ENCODE data around the gene SHB. TPM values are rescaled to one million over a fixed set of nuclear protein-coding genes. Genes with fewer than 3 reads are reported as not detected.

SHB gene
- total and polyA plus RNA-seq, 11 donors, result 7.8 to 31.4 (median 21.4) TPM

DNA sequence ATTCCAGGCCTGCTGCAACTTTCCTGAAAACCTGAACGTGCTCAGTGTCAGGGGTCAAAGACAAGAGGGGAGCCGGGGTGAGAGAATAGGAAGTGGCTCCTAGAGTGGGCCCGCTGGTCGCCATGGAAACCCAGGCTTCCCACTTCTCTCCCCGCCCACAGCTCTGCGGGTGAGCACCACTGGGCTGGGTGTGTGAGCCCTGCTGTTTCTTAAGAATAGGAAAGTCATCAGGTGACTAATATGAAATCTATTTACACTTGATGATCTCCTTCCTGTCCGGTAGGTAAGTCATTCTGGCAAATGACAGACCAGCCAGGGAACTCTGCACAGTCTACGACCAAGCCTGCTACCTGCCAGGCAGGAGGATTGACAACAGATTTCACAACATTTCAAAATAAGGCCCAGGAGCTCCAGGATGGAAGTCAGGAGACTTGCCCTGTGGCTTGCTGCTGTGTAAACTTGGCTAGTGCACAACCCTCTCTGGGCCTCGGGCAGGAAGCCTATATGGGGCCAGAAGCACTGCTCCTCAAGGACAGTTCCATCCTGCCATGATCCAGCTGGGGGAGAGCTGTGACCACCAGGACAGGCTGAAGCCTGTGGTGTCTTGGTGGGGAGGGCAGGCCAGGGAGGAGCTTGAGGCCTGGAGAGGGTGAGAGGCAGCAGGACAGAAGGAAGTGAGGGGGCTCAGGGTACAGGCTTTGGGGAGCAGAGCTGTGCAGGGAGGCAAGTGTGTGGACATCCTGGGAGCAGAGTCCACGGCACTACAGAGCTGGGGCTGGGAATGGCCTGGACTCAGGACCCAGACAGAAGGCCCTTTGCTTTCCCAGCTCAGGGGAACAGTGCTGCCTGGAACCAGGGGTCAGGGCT lies 60.6 kb downstream of the SHB start:
- Histone ChIP-seq H3K36me3 (peaks cover 0 to 6% (median 0%) of the 10 kb centered on the region in 9 donors), H3K27me3 (no peaks in the 10 kb centered on the region), H3K27ac (peak overlapping the region in 5 of 12 donors; percentile 1 to 72 (median 34)), H3K4me1 (peaks cover 0 to 57% (median 35%) of the 10 kb centered on the region in 12 donors), H3K4me3 (no peak overlapping the region), H3K9me3 (no peaks in the 10 kb centered on the region)
- ATAC-seq, result peak in 3 of 4 donors; percentile 33 to 54 (median 49)
- peak in 1 of 5 donors; percentile 72 for DNase-seq
- 47 to 69% (median 61%) methylated on average over 9 to 10 of the region's 10 CpGs for WGBS, 4 donors
- TF ChIP-seq, protein P1, sequence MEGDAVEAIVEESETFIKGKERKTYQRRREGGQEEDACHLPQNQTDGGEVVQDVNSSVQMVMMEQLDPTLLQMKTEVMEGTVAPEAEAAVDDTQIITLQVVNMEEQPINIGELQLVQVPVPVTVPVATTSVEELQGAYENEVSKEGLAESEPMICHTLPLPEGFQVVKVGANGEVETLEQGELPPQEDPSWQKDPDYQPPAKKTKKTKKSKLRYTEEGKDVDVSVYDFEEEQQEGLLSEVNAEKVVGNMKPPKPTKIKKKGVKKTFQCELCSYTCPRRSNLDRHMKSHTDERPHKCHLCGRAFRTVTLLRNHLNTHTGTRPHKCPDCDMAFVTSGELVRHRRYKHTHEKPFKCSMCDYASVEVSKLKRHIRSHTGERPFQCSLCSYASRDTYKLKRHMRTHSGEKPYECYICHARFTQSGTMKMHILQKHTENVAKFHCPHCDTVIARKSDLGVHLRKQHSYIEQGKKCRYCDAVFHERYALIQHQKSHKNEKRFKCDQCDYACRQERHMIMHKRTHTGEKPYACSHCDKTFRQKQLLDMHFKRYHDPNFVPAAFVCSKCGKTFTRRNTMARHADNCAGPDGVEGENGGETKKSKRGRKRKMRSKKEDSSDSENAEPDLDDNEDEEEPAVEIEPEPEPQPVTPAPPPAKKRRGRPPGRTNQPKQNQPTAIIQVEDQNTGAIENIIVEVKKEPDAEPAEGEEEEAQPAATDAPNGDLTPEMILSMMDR (IDR thresholded peaks at IDR 0.05), result no peak
- TF ChIP-seq POLR2A (IDR thresholded peaks at IDR 0.05), result no peak
- intact Hi-C loops (cut with DNase I), result loop anchor here in 4 of 10 donors (5.0 kb wide), 4 partner anchors 41 to 154 kb away; no protein-coding TSS in a partner anchor

DNA sequence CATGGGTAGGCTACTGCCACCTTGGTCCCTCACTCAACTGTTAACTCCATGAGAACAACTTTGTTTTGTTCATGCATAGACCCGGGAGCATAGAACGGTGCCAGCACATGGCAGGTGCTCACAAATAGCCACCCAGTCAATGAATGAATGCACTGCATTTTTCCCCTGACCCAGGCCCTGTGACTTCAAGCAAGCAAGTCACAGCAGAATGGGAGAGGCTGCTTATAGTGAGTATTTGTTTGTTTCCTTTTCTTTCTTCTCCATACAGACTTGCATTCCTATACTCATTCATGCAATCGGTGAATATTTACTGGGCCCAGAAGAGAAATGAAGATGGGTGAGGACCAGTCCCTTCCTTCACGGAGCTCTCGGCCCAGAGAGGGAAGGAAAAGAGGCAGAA lies 62.0 kb downstream of the SHB start:
- WGBS, 4 donors, result 91 to 95% (median 94%) methylated on average over 5 of the region's 5 CpGs
- no peaks in the 10 kb centered on the region for H3K9me3 ChIP-seq
- ATAC-seq (no peak), DNase-seq (no peak)
- intact Hi-C loops (cut with DNase I), result loop anchor here in 4 of 10 donors (5.0 kb wide), 4 partner anchors 40 to 155 kb away; no protein-coding TSS in a partner anchor
- TF ChIP-seq, protein P1 (IDR thresholded peaks at IDR 0.05), result no peak
- TF ChIP-seq POLR2A (IDR thresholded peaks at IDR 0.05), result no peak
- H3K4me1 ChIP-seq, result peaks cover 0 to 65% (median 35%) of the 10 kb centered on the region in 12 donors
- H3K36me3 ChIP-seq, result no peaks in the 10 kb centered on the region
- H3K27me3 ChIP-seq, result no peaks in the 10 kb centered on the region
- no peak overlapping the region for H3K4me3 ChIP-seq
- H3K27ac ChIP-seq, result peak overlapping the region in 2 of 12 donors; percentile 15 to 25

DNA sequence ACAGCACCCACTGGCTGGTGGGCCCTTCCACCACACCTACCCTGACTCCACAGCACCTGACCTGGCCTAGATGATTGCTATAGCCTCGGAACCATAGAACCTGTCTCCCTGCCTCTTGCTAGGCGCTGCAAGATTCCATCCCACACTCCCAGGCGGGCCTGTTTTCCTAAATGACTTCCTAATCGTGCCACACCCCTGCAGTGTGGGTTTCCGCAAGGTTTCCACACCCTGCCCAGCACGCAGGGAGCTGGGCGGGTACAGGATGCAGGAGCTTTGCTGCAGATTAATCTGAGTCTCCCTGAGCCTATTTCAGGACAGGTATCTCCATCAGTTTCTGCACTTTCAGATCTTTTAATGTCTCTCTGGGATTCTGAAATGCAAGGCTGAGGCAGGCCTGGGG lies 62.9 kb downstream of the SHB start:
- ATAC-seq (peak in 3 of 4 donors; percentile 47 to 64 (median 58)), DNase-seq (peak in 2 of 5 donors; percentile 51 to 56)
- Histone ChIP-seq H3K9me3 (no peaks in the 10 kb centered on the region), H3K4me1 (peaks cover 0 to 65% (median 35%) of the 10 kb centered on the region in 12 donors), H3K36me3 (peaks cover 0 to 4% (median 0%) of the 10 kb centered on the region in 9 donors), H3K27me3 (no peaks in the 10 kb centered on the region), H3K27ac (peak overlapping the region in 7 of 12 donors; percentile 10 to 52 (median 34)), H3K4me3 (no peak overlapping the region)
- 59 to 77% (median 74%) methylated on average over 7 of the region's 7 CpGs for WGBS, 4 donors
- TF ChIP-seq, protein P1 (IDR thresholded peaks at IDR 0.05), result no peak
- no peak for TF ChIP-seq POLR2A (IDR thresholded peaks at IDR 0.05)
- intact Hi-C loops (cut with DNase I), result loop anchor here in 4 of 10 donors (5.0 kb wide), 4 partner anchors 39 to 156 kb away; no protein-coding TSS in a partner anchor
